Esophagus squamous epithelium (tissue), 4 donors: ENCODE results near the gene TMEM256.

Experiments
- CTCF ChIP-seq, 6 experiments: fragments of 450-650 bp in 4 of 6; fragments of 200-600 bp in 2 of 6; sonication (generic) in 2 of 6; IDR thresholded peaks; one replicate each; pipeline ENCODE4 v1.5.1; 2016 to 2019; ENCODE audit warnings: antibody characterized with exemption in 6 of 6, mild to moderate bottlenecking in 4 of 6, moderate library complexity in 4 of 6
- POLR2A ChIP-seq, 4 donors: fragments of 450-650 bp; IDR thresholded peaks; one replicate each; pipeline ENCODE4 v1.6.1; 2017; ENCODE audit warnings: antibody characterized with exemption in 4 of 4, mild to moderate bottlenecking in 4 of 4, moderate library complexity in 3 of 4

- TF ChIP-seq POLR2A (IDR thresholded peaks at IDR 0.05) (peak in 1 of 4 donors; percentile 45), CTCF (IDR thresholded peaks at IDR 0.05) (no peak)
Observed at GRCh38 chr17:7437950-7438614, 34.2 kb upstream of the TMEM256 start.
